HEK293 (cell line): ENCODE data around the gene ZNF761.
"Not testable (repeated sequence)": the region's sequence is repeated elsewhere in the genome, so short reads cannot be mapped to it uniquely, and the experiment has no call there.

ENCODE experiments used
- CTCF ChIA-PET: fragments of 350-600 bp; formaldehyde crosslinking; extraction: SDS; loops from one replicate; lab custom pipeline; 2021; ENCODE audit warnings: antibody characterized with exemption; lab: Yijun Ruan, JAX
- POLR2A ChIA-PET: fragments of 300-600 bp; formaldehyde crosslinking; extraction: SDS; loops from one replicate; lab custom pipeline; 2020; ENCODE audit warnings: antibody characterized with exemption, inconsistent platforms; lab: Yijun Ruan, JAX
- H3K27ac ChIP-seq: fragments of 200-500 bp; sonication (Bioruptor generic); 2 replicates; pipeline ENCODE4 v1.5.1; 2014; ENCODE audit warnings: low read depth, low read length, control low read depth, inconsistent platforms; ENCODE audit errors: extremely low read depth
- H3K36me3 ChIP-seq, 2 experiments: fragments of 200-500 bp in 1 of 2; sonication (Bioruptor generic) in 1 of 2; 1 replicate in 1 of 2; 2 replicates in 1 of 2; pipeline ENCODE4 v1.5.1; 2014 to 2017; ENCODE audit warnings: inconsistent platforms in 2 of 2, low read length in 2 of 2; ENCODE audit not compliant: control insufficient read depth in 2 of 2, insufficient read depth in 1 of 2
- H3K4me1 ChIP-seq: fragments of 200-500 bp; sonication (Bioruptor generic); 2 replicates; pipeline ENCODE4 v1.5.1; 2014; ENCODE audit warnings: mild to moderate bottlenecking, low read length, inconsistent platforms; ENCODE audit not compliant: control insufficient read depth, insufficient read depth
- H3K4me3 ChIP-seq: 2 replicates; pipeline ENCODE4 v1.5.1; 2011; ENCODE audit warnings: low read depth, mild to moderate bottlenecking, control low read depth, low read length, moderate library complexity
- H3K9me3 ChIP-seq: fragments of 200-500 bp; sonication (Bioruptor generic); 2 replicates; pipeline ENCODE4 v1.5.1; 2014; ENCODE audit warnings: low read depth, low read length, inconsistent platforms; ENCODE audit not compliant: control insufficient read depth, insufficient read depth
- HOXC10 ChIP-seq: sonication (generic); formaldehyde crosslinking; IDR thresholded peaks from 2 replicates; pipeline ENCODE4 v1.8.1; 2023; ENCODE audit warnings: mild to moderate bottlenecking, missing genetic modification reagents
- KLF1 ChIP-seq: fragments of 450-650 bp; formaldehyde crosslinking; IDR thresholded peaks from 2 replicates; pipeline ENCODE4 v1.5.1; 2016; ENCODE audit warnings: missing biosample characterization, missing genetic modification characterization
- KLF8 ChIP-seq: fragments of 450-650 bp; formaldehyde crosslinking; IDR thresholded peaks from 2 replicates; pipeline ENCODE4 v1.5.1; 2016; ENCODE audit warnings: missing biosample characterization, missing genetic modification characterization
- SP2 ChIP-seq: fragments of 450-650 bp; formaldehyde crosslinking; IDR thresholded peaks from 2 replicates; pipeline ENCODE4 v1.5.1; 2016; ENCODE audit warnings: missing biosample characterization, missing genetic modification characterization
- SP3 ChIP-seq: fragments of 450-650 bp; formaldehyde crosslinking; IDR thresholded peaks from 2 replicates; pipeline ENCODE4 v1.5.1; 2016; ENCODE audit warnings: missing biosample characterization, missing genetic modification characterization
- ZBTB17 ChIP-seq: fragments of 450-650 bp; formaldehyde crosslinking; IDR thresholded peaks from 2 replicates; pipeline ENCODE4 v1.5.1; 2016; ENCODE audit warnings: missing biosample characterization, missing genetic modification characterization
- ZBTB26 ChIP-seq: fragments of 450-650 bp; formaldehyde crosslinking; optimal IDR thresholded peaks from 2 replicates; pipeline ENCODE3; 2016; ENCODE audit warnings: missing biosample characterization, mild to moderate bottlenecking, missing genetic modification characterization
- ZBTB8A ChIP-seq: fragments of 450-650 bp; formaldehyde crosslinking; IDR thresholded peaks from 2 replicates; pipeline ENCODE4 v1.5.1; 2016; ENCODE audit warnings: missing biosample characterization, missing genetic modification characterization
- ZFP69B ChIP-seq: fragments of 450-650 bp; formaldehyde crosslinking; IDR thresholded peaks from 2 replicates; pipeline ENCODE4 v1.5.1; 2016; ENCODE audit warnings: missing biosample characterization, missing genetic modification characterization
- ZNF112 ChIP-seq: fragments of 450-650 bp; formaldehyde crosslinking; IDR thresholded peaks from 2 replicates; pipeline ENCODE4 v1.5.0; 2017; ENCODE audit warnings: missing biosample characterization, missing genetic modification characterization
- ZNF114 ChIP-seq: fragments of 450-650 bp; formaldehyde crosslinking; IDR thresholded peaks from 2 replicates; pipeline ENCODE4 v1.5.0; 2017; ENCODE audit warnings: missing biosample characterization, missing genetic modification characterization
- ZNF155 ChIP-seq: fragments of 450-650 bp; formaldehyde crosslinking; IDR thresholded peaks from 2 replicates; pipeline ENCODE4 v1.5.1; 2016; ENCODE audit warnings: missing biosample characterization, missing genetic modification characterization
- ZNF184 ChIP-seq: fragments of 450-650 bp; IDR thresholded peaks from 2 replicates; pipeline ENCODE4 v1.5.1; 2018; ENCODE audit warnings: missing biosample characterization, mild to moderate bottlenecking, missing genetic modification characterization
- ZNF202 ChIP-seq: fragments of 450-650 bp; formaldehyde crosslinking; IDR thresholded peaks from 2 replicates; pipeline ENCODE4 v1.5.1; 2016; ENCODE audit warnings: missing biosample characterization, missing genetic modification characterization, borderline replicate concordance
- ZNF266 ChIP-seq: fragments of 450-650 bp; formaldehyde crosslinking; IDR thresholded peaks from 2 replicates; pipeline ENCODE4 v1.5.1; 2016; ENCODE audit warnings: missing biosample characterization, missing genetic modification characterization, low read depth
- ZNF335 ChIP-seq: fragments of 450-650 bp; formaldehyde crosslinking; conservative IDR thresholded peaks from 2 replicates; pipeline ENCODE4 v1.5.1; 2016; ENCODE audit warnings: missing biosample characterization, missing genetic modification characterization
- ZNF341 ChIP-seq: fragments of 450-650 bp; formaldehyde crosslinking; IDR thresholded peaks from 2 replicates; pipeline ENCODE4; 2016; ENCODE audit warnings: low read depth, missing biosample characterization, missing genetic modification characterization
- ZNF571 ChIP-seq: fragments of 450-650 bp; formaldehyde crosslinking; IDR thresholded peaks from 2 replicates; pipeline ENCODE4 v1.5.0; 2017; ENCODE audit warnings: missing biosample characterization, missing genetic modification characterization
- ZNF639 ChIP-seq: fragments of 450-650 bp; formaldehyde crosslinking; IDR thresholded peaks from 2 replicates; pipeline ENCODE4 v1.5.1; 2016; ENCODE audit warnings: missing biosample characterization, missing genetic modification characterization
- ZNF660 ChIP-seq: fragments of 450-650 bp; IDR thresholded peaks from 2 replicates; pipeline ENCODE4 v1.5.1; 2018; ENCODE audit warnings: missing biosample characterization, mild to moderate bottlenecking, missing genetic modification characterization
- ZNF830 ChIP-seq: fragments of 450-650 bp; IDR thresholded peaks from 2 replicates; pipeline ENCODE4 v1.5.0; 2018; ENCODE audit warnings: missing biosample characterization, missing genetic modification characterization, low read depth, mild to moderate bottlenecking, moderate library complexity
- ZSCAN18 ChIP-seq: fragments of 450-650 bp; formaldehyde crosslinking; IDR thresholded peaks from 2 replicates; pipeline ENCODE4 v1.5.1; 2016; ENCODE audit warnings: missing biosample characterization, missing genetic modification characterization
- ZSCAN5A ChIP-seq: fragments of 450-650 bp; formaldehyde crosslinking; IDR thresholded peaks from 2 replicates; pipeline ENCODE4 v1.5.1; 2016; ENCODE audit warnings: missing biosample characterization, missing genetic modification characterization
- ZXDB ChIP-seq: fragments of 450-650 bp; formaldehyde crosslinking; IDR thresholded peaks from 2 replicates; pipeline ENCODE4 v1.5.1; 2016; ENCODE audit warnings: missing biosample characterization, missing genetic modification characterization

Gene ZNF761

GRCh38 chr19:53463263-53463662 lies 31.5 kb downstream of the ZNF761 start (continued):
- no peak for TF ChIP-seq ZNF184 (tag by site-specific recombination)
- TF ChIP-seq ZNF571 (tag by site-specific recombination), result no peak
- TF ChIP-seq ZSCAN5A, result no peak
- TF ChIP-seq ZNF830 (tag by site-specific recombination), result no peak
- no peak for TF ChIP-seq ZNF112

GRCh38 chr19:53466726-53467484 lies 35.1 kb downstream of the ZNF761 start:
- H3K27ac ChIP-seq, result no peak overlapping the region
- H3K9me3 ChIP-seq, result peaks cover 2% of the 10 kb centered on the region
- peak overlapping the region; percentile 73 for H3K4me3 ChIP-seq
- H3K36me3 ChIP-seq, result no peaks in the 10 kb centered on the region
- POLR2A ChIA-PET, result no interaction called here
- no peak for TF ChIP-seq ZNF202 (tag by site-specific recombination)
- TF ChIP-seq ZNF571 (tag by site-specific recombination), result no peak
- TF ChIP-seq KLF1 (tag by site-specific recombination), result no peak
- TF ChIP-seq ZNF114 (tag by site-specific recombination), result no peak
- TF ChIP-seq HOXC10 (CRISPR knock-in tag), result no peak
- TF ChIP-seq ZNF341, result no peak
- TF ChIP-seq, all 188 proteins: peak for 0
- CTCF ChIA-PET, result interaction anchor here (1.0 kb wide), 1 partner anchor 41 kb away, joined by 7 read pairs; no protein-coding TSS in a partner anchor
- no peaks in the 10 kb centered on the region for H3K4me1 ChIP-seq

GRCh38 chr19:53467485-53468262 lies 35.9 kb downstream of the ZNF761 start, which contains the start of gene ZNF813:
ZNF813 (plus strand) TSS chr19:53467733; CDS start chr19:53483823, 16,090 bp downstream.
- TF ChIP-seq ZXDB (tag by site-specific recombination) (0 out of 2 replicates have a peak, but pooled peaks have one; percentile 11), SP2 (tag by site-specific recombination) (peak; percentile 79), KLF8 (tag by site-specific recombination) (peak; percentile 53; the same call in 1 of the 2 replicates), ZNF155 (no peak), ZSCAN18 (no peak), ZNF660 (tag by site-specific recombination) (no peak), ZNF639 (peak; percentile 22; the same call in 1 of the 2 replicates), ZNF266 (tag by site-specific recombination) (peak; percentile 95), SP3 (tag by site-specific recombination) (peak; percentile 61), ZBTB17 (tag by site-specific recombination) (0 out of 2 replicates have a peak, but pooled peaks have one; percentile 22), ZNF335 (peak; percentile 55), ZFP69B (tag by site-specific recombination) (peak; percentile 67; the same call in 1 of the 2 replicates), ZBTB8A (tag by site-specific recombination) (peak; percentile 98), ZBTB26 (tag by site-specific recombination) (peak; percentile 36)
- H3K27ac ChIP-seq, result no peak within 1 kb of the TSS

GRCh38 chr19:53468628-53469027 lies 36.8 kb downstream of the ZNF761 start:
- CTCF ChIA-PET, H3K4me1 ChIP-seq, H3K27ac ChIP-seq, H3K4me3 ChIP-seq, POLR2A ChIA-PET, H3K9me3 ChIP-seq, H3K36me3 ChIP-seq: not testable (repeated sequence)

More at GRCh38 chr19:53467485-53468262, 35.9 kb downstream of the ZNF761 start, which contains the start of gene ZNF813:
- ChIA-PET CTCF (no interaction called here), POLR2A (no interaction called here)
- no peaks in the 10 kb centered on the region for H3K36me3 ChIP-seq
- peaks cover 2% of the 10 kb centered on the region for H3K9me3 ChIP-seq
- H3K4me1 ChIP-seq, result no peaks in the 10 kb centered on the region
- H3K4me3 ChIP-seq, result peak within 1 kb of the TSS; percentile 73
